Suppressor macrophage treated with lipopolysaccharide for 1 hour (primary cell): Measurements from ENCODE around the gene NFE2L2.
"Not testable (repeated sequence)": the region's sequence is repeated elsewhere in the genome, so short reads cannot be mapped to it uniquely, and the experiment has no call there.

Source experiments
- DNase-seq, 3 donors: peaks; one replicate each; pipeline ENCODE4 v3.0.0-alpha.2; 2020 to 2022

The NFE2L2 gene

DNA sequence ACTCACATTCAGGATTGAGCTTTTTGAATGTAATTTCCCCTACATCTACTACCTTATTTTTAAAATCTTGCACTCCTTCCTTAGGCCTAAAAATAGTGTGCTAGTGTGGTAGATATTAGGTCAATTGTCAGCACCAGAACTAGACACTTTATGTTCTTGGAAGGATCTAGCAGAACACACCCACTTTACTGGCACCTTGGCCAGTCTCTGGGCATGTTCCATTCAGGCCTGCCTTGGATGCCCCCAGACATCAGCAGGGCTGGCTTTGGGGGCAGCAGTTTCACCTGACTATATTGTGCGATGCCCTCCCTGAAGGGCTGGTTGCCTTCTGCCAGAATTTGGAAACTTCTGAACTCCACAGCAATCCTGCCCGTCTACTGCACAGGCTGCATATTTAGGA lies 15.3 kb upstream of the NFE2L2 start:
- no peak for DNase-seq

DNA sequence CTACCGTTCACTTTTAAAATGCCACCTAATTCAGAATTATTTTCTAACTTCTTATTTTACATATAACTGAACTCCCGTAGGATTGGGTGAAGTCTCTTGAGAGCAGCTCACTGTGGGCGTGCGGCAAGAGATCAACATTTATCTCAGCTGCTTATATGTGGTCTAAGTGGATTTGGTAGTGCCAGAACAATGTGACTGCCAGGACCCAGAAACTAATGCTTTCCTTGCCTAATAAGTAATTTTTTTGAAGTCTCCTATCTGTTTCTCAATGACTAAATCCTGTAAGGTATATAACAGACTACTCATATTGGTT lies 11.2 kb upstream of the NFE2L2 start:
- no peak for DNase-seq

DNA sequence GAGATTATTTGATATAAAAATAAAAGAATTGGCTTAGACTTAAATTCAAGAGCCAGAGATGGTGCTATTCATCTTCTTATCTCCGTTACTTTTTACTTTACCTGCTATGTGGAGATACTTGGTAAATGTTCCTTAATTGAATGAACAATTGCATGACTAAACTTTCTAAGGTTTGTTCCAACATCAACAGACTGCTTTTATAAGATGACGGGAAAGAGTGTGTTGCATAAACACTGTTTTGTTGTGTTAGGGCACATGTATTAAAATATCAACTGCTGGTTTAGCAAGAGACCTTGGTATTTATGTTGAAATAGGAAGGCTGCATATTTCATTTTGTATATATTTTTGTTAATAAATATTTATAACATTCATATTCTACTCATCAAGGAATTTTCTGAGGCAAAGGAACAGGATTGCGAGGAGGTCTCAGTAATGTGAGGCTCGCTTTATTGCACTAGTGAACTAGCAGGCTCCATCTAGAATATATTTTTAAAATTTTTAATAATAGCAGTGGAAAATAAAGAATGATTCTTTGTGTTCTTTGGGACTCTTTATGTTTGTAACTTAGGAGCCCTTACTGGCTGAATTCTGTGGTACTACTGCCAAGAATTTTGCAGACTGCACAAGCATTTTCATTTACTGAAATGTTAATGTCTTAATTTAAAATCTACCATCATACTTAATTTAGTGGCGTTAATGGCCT lies 10.7 kb upstream of the NFE2L2 start:
- no peak for DNase-seq

DNA sequence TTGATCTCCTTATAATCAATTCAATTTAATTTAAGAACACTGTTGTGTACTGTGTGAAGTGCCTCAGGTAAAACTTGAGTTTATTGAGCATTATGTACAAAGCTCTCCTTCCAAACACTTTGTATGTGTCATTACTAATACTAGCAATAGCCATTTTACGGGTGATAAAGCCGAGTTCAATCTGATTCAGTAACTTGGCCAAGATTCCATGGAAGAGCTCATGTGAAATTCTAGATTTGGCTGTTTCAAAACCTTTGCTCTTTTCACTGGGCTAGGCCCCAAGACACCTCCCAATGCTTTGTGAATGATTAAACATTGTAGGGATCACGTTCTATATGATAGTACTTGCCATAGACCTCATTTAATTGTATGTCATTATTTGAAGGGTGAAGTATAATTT lies 8.9 kb upstream of the NFE2L2 start:
- no peak for DNase-seq

DNA sequence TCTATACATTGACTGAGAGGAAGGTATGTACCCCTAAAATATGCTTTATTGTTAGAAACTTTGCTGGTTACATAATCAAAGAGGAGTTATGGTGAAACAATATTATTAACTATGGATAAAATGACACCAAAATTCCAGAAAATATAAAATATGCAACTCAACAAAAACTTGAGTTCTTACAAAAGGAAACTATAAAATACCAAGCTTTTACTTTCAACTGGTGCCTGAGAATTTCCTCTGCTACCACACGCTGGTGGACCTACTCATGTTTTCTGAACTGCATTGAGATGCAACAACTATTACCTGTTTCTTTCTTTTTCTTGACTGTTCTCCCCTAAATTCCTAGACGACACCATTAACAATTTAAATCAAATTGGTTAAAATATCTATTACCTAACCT lies 8.2 kb upstream of the NFE2L2 start:
- DNase-seq: no peak

DNA sequence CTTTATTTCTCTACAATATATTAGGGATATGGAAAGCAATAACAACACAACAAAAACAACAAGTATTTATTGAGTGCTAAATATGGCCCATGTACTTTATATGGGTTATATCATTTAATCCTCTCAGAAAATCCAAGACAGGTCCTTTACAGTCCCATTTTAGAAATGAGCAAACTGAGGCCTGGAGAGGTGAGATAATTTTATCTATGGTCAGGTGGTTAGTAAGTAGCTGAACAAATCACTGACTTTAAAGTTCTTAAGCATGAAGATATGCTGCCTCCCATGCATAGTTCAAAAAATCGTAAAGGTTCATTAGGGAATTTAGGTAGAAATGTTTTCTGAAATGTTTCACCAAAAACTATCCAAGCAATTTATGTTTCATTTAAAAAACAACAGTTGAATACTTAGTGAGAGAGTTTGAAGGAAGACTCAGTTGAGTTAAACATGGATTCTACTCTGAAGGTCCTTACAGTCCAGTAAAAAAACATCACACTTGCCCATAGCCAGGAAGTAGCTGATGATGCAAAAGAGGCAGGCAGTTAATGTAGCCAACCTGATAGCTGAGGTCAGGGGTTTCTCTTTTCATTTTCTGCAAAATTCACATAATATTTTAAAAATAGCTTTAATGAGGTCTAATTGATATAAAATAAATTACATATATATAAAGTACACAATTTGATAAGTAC lies 7.6 kb upstream of the NFE2L2 start:
- DNase-seq: no peak

DNA sequence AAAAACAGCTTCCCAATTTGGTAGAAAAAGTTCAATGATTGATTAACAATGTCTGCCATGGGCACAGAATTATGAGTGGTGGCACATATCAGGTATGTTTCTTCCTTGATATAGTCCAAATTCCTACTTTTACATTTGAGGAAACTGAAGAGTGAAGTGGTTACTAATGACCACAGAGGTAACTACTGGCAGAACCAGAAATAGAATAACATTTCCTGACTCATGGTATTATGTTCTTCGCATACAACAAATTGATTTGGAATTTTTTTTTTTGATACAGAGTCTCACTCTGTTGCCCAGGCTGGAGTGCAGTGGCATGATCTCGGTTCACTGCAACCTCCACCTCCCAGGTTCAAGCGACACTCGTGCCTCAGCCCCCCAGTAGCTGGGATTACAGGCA lies 6.0 kb upstream of the NFE2L2 start:
- DNase-seq: no peak

DNA sequence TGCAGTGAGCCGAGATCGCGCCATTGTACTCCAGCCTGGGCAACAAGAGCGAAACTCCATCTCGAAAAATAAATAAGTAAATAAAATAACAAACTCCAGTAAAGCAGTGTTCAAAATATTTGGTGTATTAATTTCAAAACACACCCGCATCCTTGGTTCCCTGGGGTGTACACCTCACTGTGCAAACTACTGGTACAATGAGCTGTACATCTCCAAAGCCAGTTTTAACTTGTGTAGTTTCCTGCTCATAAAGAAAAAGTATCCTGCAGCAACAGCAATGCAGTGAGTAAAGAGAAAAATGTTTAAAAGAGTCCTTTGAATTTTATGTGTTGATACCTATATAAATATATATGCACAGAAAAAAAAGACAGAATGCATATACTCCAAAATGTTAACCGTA lies 4.4 kb upstream of the NFE2L2 start:
- DNase-seq: no peak

DNA sequence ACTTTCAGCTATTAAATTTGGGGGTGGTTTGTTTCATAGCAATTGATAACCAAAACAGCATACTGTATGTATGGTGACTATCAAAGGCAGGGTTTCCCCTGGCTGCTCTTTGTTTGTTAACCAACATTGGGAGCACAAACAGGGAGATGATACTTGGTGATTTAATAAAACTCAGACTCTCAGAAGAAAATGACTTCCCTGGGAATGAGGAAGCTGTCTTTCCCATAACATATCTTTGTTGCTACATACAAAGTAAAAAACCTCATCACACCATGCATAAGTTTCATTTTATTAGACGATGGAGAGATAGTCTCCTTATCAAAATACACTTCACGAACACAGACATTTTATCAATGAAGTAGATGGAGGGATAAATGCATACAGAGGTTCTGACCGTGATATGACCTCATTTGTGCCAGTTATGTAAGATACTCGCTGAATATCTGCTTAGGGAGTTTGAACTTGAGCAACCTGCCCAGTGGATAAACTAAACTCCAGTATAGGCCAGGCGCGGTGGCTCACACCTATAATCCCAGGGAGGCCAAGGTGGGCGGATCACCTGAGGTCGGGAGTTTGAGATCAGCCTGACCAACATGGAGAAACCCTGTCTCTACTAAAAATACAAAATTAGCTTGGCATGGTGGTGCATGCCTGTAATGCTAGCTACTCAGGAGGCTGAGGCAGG lies 3.8 kb upstream of the NFE2L2 start:
- peak in 2 of 3 donors; percentile 31 to 37 for DNase-seq

DNA sequence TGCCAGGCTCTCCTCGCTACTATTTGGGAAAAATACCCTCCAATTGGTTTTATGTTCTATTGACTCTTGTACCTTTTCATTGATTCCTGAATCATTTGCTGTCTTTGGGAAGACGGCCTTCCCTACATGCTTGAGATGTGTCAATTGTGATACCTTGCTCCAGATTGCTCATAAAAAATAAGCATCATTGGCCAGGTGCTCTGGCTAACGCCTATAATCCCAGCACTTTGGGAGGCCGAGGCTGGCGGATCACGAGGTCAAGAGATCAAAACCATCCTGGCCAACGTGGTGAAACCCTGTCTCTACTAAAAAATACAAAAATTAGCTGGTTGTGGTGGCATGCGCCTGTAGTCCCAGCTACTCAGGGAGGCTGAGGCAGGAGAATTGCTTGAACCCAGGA lies 2.4 kb upstream of the NFE2L2 start:
- DNase-seq: not testable (repeated sequence)

DNA sequence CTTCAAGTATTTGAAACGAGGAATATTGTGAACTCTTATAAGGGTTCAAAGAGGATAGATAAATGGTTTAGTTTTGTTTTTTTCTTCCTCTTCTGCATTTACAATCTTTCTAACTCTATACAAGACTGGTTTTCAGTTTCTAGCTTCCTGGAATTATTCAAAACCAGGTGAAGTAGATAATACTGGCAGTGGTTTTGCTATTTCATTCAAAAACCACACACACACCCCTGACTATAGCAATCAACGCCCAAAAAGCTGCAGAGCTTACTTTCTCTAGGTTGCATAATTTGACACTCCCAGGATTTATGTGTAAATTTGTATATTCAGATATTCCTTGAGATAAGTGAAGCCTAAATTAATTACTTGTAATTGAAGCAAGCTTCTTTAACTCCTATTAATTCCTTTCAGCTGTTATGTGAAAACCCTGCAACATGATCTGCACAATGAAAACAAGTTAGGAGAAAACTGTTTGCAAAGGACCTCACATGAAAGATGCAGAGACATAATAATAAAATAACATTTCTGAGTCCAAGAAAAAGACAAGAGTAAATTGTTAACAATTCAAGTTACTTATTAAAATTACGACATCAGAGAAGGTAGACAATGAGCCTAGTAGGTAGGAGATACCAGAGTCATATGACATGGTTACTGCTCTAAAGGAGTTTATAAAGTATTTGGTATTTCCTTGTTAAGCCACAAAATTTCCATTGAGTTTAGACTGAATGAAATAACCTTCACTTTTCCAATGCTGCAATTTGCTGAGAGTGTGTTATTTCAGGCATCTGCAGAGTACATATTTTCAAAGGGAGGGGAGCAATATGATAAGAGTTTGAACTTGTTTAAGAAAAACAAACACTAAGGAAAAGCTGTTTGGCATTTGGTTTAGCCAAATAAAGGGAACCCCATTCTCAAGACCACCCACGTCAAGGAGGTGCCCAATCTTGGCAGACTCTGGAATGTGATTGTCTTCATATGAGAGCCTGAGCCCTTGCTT lies 1.6 kb upstream of the NFE2L2 start:
- DNase-seq: no peak

DNA sequence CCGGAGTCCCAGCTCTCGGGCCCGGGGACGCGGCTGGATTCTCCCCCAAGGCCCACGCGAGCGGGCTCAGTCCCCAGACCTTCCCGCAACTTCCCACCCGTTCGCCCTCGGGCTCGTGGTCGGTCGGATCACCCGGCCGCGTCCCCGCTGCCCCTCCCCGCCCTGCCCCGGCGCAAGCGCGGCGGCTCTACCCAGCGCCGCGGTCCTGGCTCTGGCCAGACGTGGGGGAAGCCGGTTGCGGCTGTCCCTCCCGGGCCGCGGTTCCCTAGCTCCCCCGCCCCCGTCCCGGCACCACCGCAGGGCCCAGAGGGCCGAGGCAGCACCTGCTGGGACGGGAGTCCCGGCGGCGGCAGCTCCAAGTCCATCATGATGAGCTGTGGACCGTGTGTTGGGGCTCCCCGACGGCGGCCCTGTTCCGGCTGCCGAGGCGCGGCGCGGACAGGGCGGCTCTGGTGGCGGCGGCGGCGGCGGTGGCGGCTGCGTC lies 276 bp downstream of the NFE2L2 start:
- DNase-seq: no peak

DNA sequence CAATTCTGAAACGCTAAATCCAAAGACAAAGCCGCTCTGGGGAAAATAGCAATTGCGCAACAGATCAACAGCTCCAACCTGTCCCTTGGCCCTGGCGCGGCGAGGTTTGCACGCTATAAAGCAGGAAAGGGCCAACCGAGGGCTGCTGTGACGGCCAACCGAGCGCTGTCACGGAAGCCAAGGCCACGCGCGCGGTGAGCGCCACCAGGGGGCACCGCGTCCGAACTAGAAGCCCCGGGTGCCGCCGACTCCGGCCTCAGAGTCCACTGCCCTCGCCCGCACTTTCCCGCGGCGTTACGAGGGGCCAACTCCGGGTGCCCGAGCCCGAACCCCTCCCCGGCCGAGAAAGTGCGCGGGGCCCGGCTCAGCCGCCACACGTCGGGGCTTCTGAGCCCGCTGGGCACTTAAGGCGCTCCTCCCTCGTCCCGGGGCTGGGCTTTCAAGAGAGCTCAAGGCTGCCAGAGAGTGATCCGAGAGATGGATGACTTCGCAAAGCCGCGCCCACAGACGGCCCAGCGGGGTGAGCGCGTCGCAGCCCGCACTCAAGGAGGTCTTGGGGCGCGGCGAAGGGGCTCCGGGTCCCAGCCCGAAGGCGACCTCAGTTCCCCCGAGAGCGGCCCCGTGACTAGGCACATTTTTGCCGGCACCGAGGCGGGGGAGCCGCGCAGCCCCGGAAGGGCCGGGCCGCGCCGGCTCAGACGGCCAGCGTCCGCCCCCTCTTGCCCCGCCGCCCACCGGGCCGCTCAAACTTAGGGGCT lies 897 bp downstream of the NFE2L2 start:
- DNase-seq: peak; percentile 99

DNA sequence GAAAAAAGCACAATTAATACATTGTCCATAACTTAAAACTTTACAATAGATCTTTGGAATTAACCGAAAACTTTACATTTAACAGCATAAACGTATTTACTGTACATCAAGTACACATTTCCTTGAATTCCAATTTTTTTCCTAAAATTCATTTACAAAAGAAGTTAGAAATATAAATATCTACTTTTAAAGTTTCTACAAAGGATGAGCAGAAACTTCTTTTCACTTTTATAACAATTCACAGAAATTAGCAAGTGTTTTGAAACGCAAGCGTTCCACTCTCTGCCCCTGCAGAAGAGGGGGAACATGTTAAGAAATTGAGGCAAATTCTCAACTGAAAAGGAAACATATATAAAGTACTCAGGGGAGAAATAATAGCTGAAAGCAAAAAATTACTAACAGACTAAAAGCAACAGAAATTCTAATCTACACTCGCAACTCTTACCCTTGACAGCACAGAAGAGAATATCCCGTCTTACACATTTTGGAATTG lies 1.5 kb downstream of the NFE2L2 start:
- no peak for DNase-seq

DNA sequence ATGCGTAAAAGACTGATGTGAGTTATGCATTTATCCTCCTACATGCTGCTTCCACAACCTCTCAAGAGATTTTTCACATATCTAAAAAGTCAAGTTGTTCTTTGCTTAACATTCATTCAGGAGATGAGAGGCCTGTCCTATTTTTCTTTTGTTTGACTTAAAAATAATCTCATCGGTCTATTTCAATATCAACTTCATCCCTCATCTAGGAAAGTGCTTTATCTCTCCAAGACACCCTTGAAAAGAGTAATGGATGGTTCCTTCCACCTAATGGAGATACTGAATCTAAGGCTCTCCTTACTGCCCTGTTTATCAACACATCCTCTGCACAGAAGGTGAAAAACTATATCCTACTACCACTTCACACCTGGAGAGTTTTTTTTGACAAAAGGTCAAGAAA lies 2.4 kb downstream of the NFE2L2 start:
- DNase-seq: no peak

DNA sequence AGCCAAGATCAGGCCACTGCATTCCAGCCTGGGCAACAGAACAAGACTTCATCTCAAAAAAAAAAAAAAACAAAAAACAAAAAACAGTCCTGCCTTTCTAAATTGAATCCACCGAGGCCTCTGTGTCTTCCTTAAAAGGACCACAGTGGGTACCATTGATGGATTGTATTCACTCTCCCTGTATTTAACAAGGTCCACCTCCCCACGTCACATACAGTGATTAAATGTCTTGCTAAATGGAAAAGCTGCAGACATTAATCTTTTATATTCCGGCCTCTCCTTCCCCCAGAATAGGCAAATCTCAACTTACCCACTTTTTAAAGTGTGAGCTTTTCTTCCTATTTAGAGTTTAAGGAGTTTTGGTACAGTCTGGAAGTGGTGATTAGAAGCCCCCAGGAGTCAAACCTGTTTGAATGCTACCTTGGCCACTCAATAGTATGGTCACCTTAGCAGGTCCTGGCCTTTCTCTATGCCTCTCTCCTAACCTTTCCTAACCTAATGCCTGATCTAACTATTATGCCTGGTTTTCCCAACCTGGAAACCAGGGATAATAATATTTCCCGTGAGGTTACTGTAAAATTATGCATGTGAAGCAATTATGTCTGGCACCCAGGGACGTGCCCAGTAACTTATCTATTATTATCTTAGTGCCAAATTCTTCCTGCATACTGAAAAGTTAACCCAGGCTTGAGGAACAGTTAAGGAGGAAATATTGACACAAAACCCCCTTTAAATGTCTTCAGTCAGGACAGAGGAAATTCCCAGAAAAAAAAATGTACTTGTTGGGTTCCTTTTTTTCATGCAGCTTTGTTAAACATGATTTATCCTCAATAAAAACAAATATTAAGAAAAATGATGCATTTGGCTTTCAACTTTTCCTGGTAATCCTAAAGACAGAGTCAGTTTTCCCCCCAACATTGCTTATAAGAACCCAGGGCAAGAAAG lies 3.1 kb downstream of the NFE2L2 start:
- peak; percentile 44 to 82 (median 76) for DNase-seq

DNA sequence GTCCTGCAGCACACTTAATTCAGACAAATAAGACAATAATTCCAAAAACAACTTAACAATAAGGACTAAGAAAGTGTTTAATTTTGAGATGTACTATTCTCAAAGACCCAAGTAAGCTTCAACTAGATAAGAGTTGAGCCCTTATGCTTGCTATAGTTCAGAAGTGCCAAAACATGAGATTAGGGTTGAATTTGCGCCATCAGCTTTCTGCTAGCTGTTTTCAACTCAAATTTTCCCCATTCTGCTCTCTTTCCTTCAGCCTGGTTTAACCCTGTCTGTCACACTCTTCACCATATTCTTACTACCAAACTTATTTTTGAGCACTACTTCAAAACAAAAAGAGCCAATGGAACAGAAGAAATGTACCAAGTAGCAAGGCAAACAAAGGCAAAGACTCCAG lies 4.1 kb downstream of the NFE2L2 start:
- DNase-seq: no peak

DNA sequence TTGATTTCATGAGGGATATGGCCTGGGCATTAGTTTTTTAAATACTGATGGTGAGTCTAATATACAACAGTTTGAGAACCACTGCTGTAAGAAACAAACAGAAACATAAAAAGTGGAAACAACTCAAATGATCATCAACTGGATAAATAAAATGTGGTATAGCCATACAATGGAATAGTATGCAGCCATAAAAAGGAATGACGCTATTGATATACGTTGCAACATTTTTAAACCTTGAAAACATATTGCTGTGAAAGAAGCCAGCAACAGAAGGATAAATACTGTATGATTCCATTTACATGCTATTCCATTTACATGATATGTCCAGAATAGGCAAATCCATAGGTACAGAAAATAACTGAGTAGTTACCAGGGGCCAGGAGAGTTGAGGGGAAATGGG lies 6.5 kb downstream of the NFE2L2 start:
- DNase-seq: no peak

DNA sequence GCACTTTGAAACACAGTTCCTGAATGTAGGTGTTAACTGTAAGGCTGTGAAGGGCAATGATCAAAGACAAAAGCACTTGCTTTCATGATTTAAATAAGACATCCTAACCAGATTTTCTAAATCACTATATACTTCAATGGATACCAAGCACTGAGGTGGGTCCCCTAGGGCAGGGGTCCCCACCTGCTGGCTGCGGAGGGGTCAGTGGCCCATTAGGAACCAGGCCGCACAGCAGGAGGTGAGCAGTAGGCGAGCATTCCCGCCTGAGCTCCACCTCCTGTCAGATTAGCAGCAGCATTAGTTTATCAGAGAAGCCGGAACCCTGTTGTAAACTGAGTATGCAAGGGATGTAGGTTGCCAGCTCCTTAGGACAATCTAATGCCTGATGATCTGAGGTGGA lies 7.1 kb downstream of the NFE2L2 start:
- DNase-seq: no peak

DNA sequence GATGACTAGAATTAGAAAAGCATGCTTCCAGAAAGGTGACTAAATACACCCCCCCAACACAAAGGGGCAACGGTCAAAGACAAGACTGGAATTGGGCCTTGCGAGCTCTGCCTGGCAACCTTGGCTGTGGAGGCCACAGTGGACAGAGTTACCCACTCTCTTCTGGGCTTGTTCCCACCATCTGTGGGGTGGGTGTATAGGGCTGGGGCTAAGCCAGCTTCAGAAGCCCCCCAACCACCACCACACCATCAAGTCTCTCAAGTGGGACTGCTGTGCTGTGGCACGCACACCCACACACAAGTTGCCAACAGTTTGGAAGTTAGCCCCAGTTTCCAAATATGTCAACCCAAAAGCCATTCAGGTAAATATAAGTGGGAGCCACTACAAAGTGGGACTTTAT lies 7.8 kb downstream of the NFE2L2 start:
- no peak for DNase-seq

DNA sequence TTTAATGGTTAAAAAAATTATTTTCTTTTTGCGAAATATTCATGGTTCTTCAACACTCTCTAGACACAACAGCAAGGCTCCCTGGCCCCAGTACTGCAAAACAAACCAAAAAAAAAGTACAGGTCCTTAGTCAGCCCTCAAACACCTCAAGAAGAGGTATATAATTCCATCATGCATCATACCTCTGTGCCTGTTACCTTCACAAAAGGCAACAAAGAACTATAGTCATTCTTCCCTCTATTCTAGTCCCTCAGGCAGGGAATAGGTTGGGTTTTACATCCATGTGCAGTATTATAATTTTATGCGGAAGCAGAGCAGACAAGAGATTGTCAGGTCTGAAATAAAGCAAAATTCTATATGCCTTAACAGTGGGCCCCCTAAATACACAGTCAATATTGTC lies 8.5 kb downstream of the NFE2L2 start:
- no peak for DNase-seq
